Measurements from ENCODE around the gene METTL13. TPM values are rescaled to one million over a fixed set of nuclear protein-coding genes. Genes with fewer than 3 reads are reported as not detected.

METTL13 gene
- polyA plus RNA-seq, 3 donors, result 8.8 to 18.5 (median 16.0) TPM

- Histone ChIP-seq H2AFZ (ENCODE audit: insufficient read depth, low read depth, low read length, poor library complexity, severe bottlenecking) (no peak overlapping the region), H3K36me3 (replicated peaks in 1 of 2; ENCODE audit: control insufficient read depth in 1 of 2, insufficient read depth in 2 of 2, low read length in 2 of 2) (peaks cover 55 to 66% of the 10 kb centered on the region in 2 donors), H3K27ac (ENCODE audit: low read depth in 1 of 2, low read length in 2 of 2) (no peak overlapping the region), H3K4me2 (replicated peaks; ENCODE audit: extremely low read depth, low read length, poor library complexity, severe bottlenecking) (no peak overlapping the region), H3K27me3 (ENCODE audit: control insufficient read depth in 2 of 2, insufficient read depth in 2 of 2, low read length in 2 of 2) (no peaks in the 10 kb centered on the region), H3K4me3 (replicated peaks in 1 of 3; ENCODE audit: low read depth in 2 of 3, low read length in 3 of 3) (no peak overlapping the region), H3K9me3 (replicated peaks in 1 of 2; ENCODE audit: control insufficient read depth in 1 of 2, insufficient read depth in 1 of 2, low read length in 2 of 2) (no peaks in the 10 kb centered on the region), H3K9ac (ENCODE audit: insufficient read depth, low read length, poor library complexity, severe bottlenecking) (no peak overlapping the region), H4K20me1 (ENCODE audit: insufficient read depth, low read length) (peaks cover 7% of the 10 kb centered on the region), H3K4me1 (ENCODE audit: control insufficient read depth in 1 of 2, insufficient read depth in 2 of 2, low read length in 2 of 2) (peaks cover 18 to 26% of the 10 kb centered on the region in 2 donors), H3K79me2 (ENCODE audit: insufficient read depth, low read length) (peaks cover 55% of the 10 kb centered on the region)
- Mint-ChIP-seq H3K4me3 (no peak overlapping the region), H3K27ac (peak overlapping the region in 6 of 7 donors; percentile 0 to 83 (median 61)), H3K27me3 (ENCODE audit: low read depth in 3 of 3) (peaks cover 0 to 2% (median 0%) of the 10 kb centered on the region in 3 donors), H3K4me1 (peaks cover 34% of the 10 kb centered on the region), H3K36me3 (peaks cover 54 to 57% of the 10 kb centered on the region in 2 donors), H3K9me3 (peaks cover 0 to 2% (median 0%) of the 10 kb centered on the region in 7 donors)
- TF ChIP-seq CTCF (IDR thresholded peaks at IDR 0.05), result no peak
- no peak for DNase-seq
- intact Hi-C loops (cut with micrococcal nuclease), result loop anchor here in 1 of 2 donors (5.0 kb wide), 1 partner anchor 42 kb away; the partner anchor contains the start of gene VAMP4
Measured at GRCh38 chr1:171784784-171785183, 3.3 kb downstream of the METTL13 start.

- Histone ChIP-seq H3K27ac (ENCODE audit: low read depth in 1 of 2, low read length in 2 of 2) (no peak overlapping the region), H3K79me2 (ENCODE audit: insufficient read depth, low read length) (peaks cover 55% of the 10 kb centered on the region), H3K9ac (ENCODE audit: insufficient read depth, low read length, poor library complexity, severe bottlenecking) (no peak overlapping the region), H4K20me1 (ENCODE audit: insufficient read depth, low read length) (peaks cover 7% of the 10 kb centered on the region), H3K4me2 (replicated peaks; ENCODE audit: extremely low read depth, low read length, poor library complexity, severe bottlenecking) (no peak overlapping the region), H3K4me1 (ENCODE audit: control insufficient read depth in 1 of 2, insufficient read depth in 2 of 2, low read length in 2 of 2) (peaks cover 12 to 19% of the 10 kb centered on the region in 2 donors), H3K4me3 (replicated peaks in 1 of 3; ENCODE audit: low read depth in 2 of 3, low read length in 3 of 3) (no peak overlapping the region), H3K9me3 (replicated peaks in 1 of 2; ENCODE audit: control insufficient read depth in 1 of 2, insufficient read depth in 1 of 2, low read length in 2 of 2) (no peaks in the 10 kb centered on the region), H3K27me3 (ENCODE audit: control insufficient read depth in 2 of 2, insufficient read depth in 2 of 2, low read length in 2 of 2) (no peaks in the 10 kb centered on the region), H3K36me3 (replicated peaks in 1 of 2; ENCODE audit: control insufficient read depth in 1 of 2, insufficient read depth in 2 of 2, low read length in 2 of 2) (peaks cover 64 to 76% of the 10 kb centered on the region in 2 donors), H2AFZ (ENCODE audit: insufficient read depth, low read depth, low read length, poor library complexity, severe bottlenecking) (no peak overlapping the region)
- 99% methylated on average over 9 of the region's 9 CpGs for WGBS (ENCODE audit: insufficient coverage)
- intact Hi-C loops (cut with micrococcal nuclease), result no loop called here
- H3K27ac Mint-ChIP-seq, result peak overlapping the region in 3 of 7 donors; percentile 46 to 81 (median 64)
- no peak for TF ChIP-seq CTCF (IDR thresholded peaks at IDR 0.05)
- no peak for DNase-seq
- peaks cover 29% of the 10 kb centered on the region for H3K4me1 Mint-ChIP-seq
- H3K4me3 Mint-ChIP-seq, result no peak overlapping the region
- peaks cover 63 to 65% of the 10 kb centered on the region in 2 donors for H3K36me3 Mint-ChIP-seq
- H3K27me3 Mint-ChIP-seq (ENCODE audit: low read depth in 3 of 3), result peaks cover 0 to 2% (median 0%) of the 10 kb centered on the region in 3 donors
- H3K9me3 Mint-ChIP-seq, result peaks cover 0 to 2% (median 0%) of the 10 kb centered on the region in 7 donors
Measured at GRCh38 chr1:171785766-171786165, 4.3 kb downstream of the METTL13 start.

Measured in CD14-positive monocyte (primary cell).